Hepatocyte (in vitro differentiated cells): ENCODE measurements around the gene TMEM161B.

ENCODE experiments used
- CTCF ChIP-seq: fragments of 200-600 bp; sonication (generic); IDR thresholded peaks from 2 replicates; pipeline ENCODE4 v1.5.1; 2016; ENCODE audit warnings: antibody characterized with exemption, mild to moderate bottlenecking; ENCODE audit not compliant: poor library complexity
- EZH2 ChIP-seq: fragments of 200-600 bp; sonication (generic); IDR thresholded peaks from 2 replicates; pipeline ENCODE4 v1.6.1; 2016; ENCODE audit warnings: antibody characterized with exemption, mild to moderate bottlenecking, borderline replicate concordance
- EZH2phosphoT487 ChIP-seq: fragments of 200-600 bp; sonication (generic); IDR thresholded peaks from one replicate; pipeline ENCODE4 v1.6.1; 2018; ENCODE audit warnings: antibody characterized with exemption, mild to moderate bottlenecking, low read depth, moderate library complexity; ENCODE audit not compliant: unreplicated experiment, severe bottlenecking

- no peak for TF ChIP-seq CTCF
- TF ChIP-seq EZH2 = no peak
- no peak for TF ChIP-seq EZH2phosphoT487
Measured at GRCh38 chr5:88279584-88279983, 10.9 kb upstream of the TMEM161B start.
